Ascending aorta (tissue), 2 donors: Measurements from ENCODE around the gene GAPT. TPM values are rescaled to one million over a fixed set of nuclear protein-coding genes. Genes with fewer than 3 reads are reported as not detected.
A peak's percentile ranks its signal among the peaks of the same experiment; 100 is the strongest.

Experiments
- DNase-seq, 2 donors: peaks; one replicate each; pipeline ENCODE4 v3.0.0-alpha.2; 2019; ENCODE audit warnings: low spot score in 2 of 2
- H3K27ac ChIP-seq, 2 donors: fragments of 200-600 bp; sonication (generic); one replicate each; pipeline ENCODE4 v1.5.1; 2016 to 2017; ENCODE audit warnings: mild to moderate bottlenecking in 1 of 2
- H3K27me3 ChIP-seq: fragments of 200-600 bp; sonication (generic); one replicate; pipeline ENCODE4 v1.5.1; 2017
- H3K36me3 ChIP-seq, 2 donors: fragments of 200-600 bp; sonication (generic); one replicate each; pipeline ENCODE4 v1.5.1; 2016
- H3K4me1 ChIP-seq, 2 donors: fragments of 200-600 bp; sonication (generic); one replicate each; pipeline ENCODE4 v1.5.1; 2016 to 2017; ENCODE audit warnings: mild to moderate bottlenecking in 1 of 2
- H3K4me3 ChIP-seq, 2 donors: fragments of 200-600 bp; sonication (generic); one replicate each; pipeline ENCODE4 v1.5.1; 2016 to 2017; ENCODE audit warnings: mild to moderate bottlenecking in 1 of 2
- H3K9me3 ChIP-seq, 2 donors: fragments of 200-600 bp; sonication (generic); one replicate each; pipeline ENCODE4 v1.5.1; 2016
- CTCF ChIP-seq, 3 experiments: fragments of 200-600 bp in 2 of 3; fragments of 450-650 bp in 1 of 3; sonication (generic) in 2 of 3; IDR thresholded peaks; one replicate each; pipeline ENCODE4 v1.5.1; 2016 to 2019; ENCODE audit warnings: antibody characterized with exemption in 3 of 3, mild to moderate bottlenecking in 1 of 3, moderate library complexity in 1 of 3
- intact Hi-C: fragments of 100-400 bp; cut with DNase I; formaldehyde crosslinking; loops from one replicate; pipeline ENCODE4 v1.15.1; 2023
- total RNA-seq: library from RNA; depleted of rRNA; stranded (reverse); fragments of >200 nt; gene quantifications from one replicate; pipeline ENCODE4 v1.1.0, GENCODE V29; 2016

GAPT gene
- total RNA-seq, 1 donor from 2014 or later, result not detected

GRCh38 chr5:58462154-58462553 is 29.1 kb upstream of the GAPT start:
- intact Hi-C loops, result loop anchor here (1.0 to 10.0 kb wide), 4 partner anchors 683 to 1507 kb away; partner anchors contain the start of gene MIER3
- DNase-seq, result no peak
- Histone ChIP-seq H3K4me1 (no peaks in the 10 kb centered on the region), H3K9me3 (no peaks in the 10 kb centered on the region), H3K27ac (peak overlapping the region; percentile 15 to 98), H3K36me3 (peaks cover 0 to 12% of the 10 kb centered on the region in 2 donors), H3K4me3 (no peak overlapping the region), H3K27me3 (no peaks in the 10 kb centered on the region)
- TF ChIP-seq CTCF (IDR thresholded peaks at IDR 0.05), result no peak

DNA sequence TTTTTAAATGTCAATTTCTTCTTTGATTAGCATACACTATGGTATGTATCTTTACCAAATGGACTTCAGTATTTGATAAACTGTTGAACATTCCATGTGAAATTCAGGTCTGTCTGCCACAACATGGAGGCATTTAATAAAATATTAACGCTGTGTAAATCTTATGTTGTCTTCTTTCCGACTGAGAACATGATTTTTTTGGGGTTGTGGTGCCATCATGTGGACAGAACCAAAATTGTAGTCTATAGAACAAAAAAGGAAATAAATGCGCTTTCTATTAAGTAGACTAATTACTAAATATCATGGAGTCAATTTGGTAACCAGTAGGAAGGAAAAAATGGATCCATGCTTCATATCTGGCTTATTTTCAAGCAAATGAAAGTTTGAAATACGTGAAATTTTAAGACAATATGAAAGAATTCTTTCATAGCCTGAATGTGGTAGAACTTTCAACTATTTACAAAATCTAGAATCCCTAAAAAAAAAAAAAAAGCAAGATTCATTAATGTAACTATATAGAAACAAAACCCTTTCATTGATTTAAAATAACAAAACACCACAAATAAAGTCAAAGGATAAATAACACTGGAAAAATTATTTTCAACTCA is 28.5 kb upstream of the GAPT start:
- intact Hi-C loops, result loop anchor here (1.0 to 10.0 kb wide), 4 partner anchors 683 to 1508 kb away; partner anchors contain the start of gene MIER3
- Histone ChIP-seq H3K4me3 (no peak overlapping the region), H3K9me3 (no peaks in the 10 kb centered on the region), H3K27me3 (no peaks in the 10 kb centered on the region), H3K36me3 (peaks cover 0 to 6% of the 10 kb centered on the region in 2 donors), H3K27ac (no peak overlapping the region), H3K4me1 (no peaks in the 10 kb centered on the region)
- peak; percentile 48 to 66 (median 51) for TF ChIP-seq CTCF (IDR thresholded peaks at IDR 0.05)
- no peak for DNase-seq

- no peak for TF ChIP-seq CTCF (IDR thresholded peaks at IDR 0.05)
- intact Hi-C loops, result loop anchor here (10.0 kb wide), 2 partner anchors 1062 to 1512 kb away; partner anchors contain the start of gene MIER3
- Histone ChIP-seq H3K9me3 (no peaks in the 10 kb centered on the region), H3K4me3 (no peak overlapping the region), H3K27ac (no peak overlapping the region), H3K4me1 (no peaks in the 10 kb centered on the region), H3K36me3 (no peaks in the 10 kb centered on the region), H3K27me3 (no peaks in the 10 kb centered on the region)
- DNase-seq, result no peak
These were observed 24.3 kb upstream of the GAPT start for GRCh38 chr5:58466939-58467338.

GRCh38 chr5:58469896-58470295 is 21.3 kb upstream of the GAPT start:
- Histone ChIP-seq H3K9me3 (no peaks in the 10 kb centered on the region), H3K4me3 (no peak overlapping the region), H3K27me3 (no peaks in the 10 kb centered on the region), H3K4me1 (no peaks in the 10 kb centered on the region), H3K36me3 (no peaks in the 10 kb centered on the region), H3K27ac (no peak overlapping the region)
- no peak for DNase-seq
- intact Hi-C loops, result loop anchor here (10.0 kb wide), 2 partner anchors 1065 to 1515 kb away; partner anchors contain the start of gene MIER3
- TF ChIP-seq CTCF (IDR thresholded peaks at IDR 0.05), result no peak

DNA sequence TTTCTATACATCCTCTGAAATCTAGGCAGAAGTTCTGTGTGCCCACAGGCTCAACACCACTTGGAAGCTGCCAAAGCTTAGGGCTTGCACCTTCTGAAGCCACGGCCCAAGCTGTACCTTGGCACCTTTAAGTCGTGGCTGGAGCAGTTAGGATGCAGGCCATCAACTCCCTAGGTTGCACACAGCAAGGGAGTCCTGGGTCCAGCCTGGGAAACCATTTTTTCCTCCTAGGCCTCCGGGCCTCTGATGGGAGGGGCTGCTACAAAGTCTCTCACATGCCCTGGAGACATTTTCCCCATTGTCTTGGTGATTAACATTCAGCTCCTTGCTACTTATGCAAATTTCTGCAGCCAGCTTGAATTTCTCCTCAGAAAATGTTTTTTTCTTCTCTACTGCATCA is 15.8 kb upstream of the GAPT start:
- Histone ChIP-seq H3K27me3 (peaks cover 3% of the 10 kb centered on the region), H3K4me3 (no peak overlapping the region), H3K4me1 (no peaks in the 10 kb centered on the region), H3K9me3 (no peaks in the 10 kb centered on the region), H3K27ac (no peak overlapping the region), H3K36me3 (no peaks in the 10 kb centered on the region)
- intact Hi-C loops, result no loop called here
- no peak for DNase-seq
- TF ChIP-seq CTCF (IDR thresholded peaks at IDR 0.05), result no peak
